H1 (cell line): ENCODE results near the gene TAGLN3.

Experiments used
- CBX8 ChIP-seq: fragments of 300-800, 300-1000 bp; sonication (generic); IDR thresholded peaks from 2 replicates; pipeline ENCODE4 v1.7.1; 2016; ENCODE audit warnings: low read depth, low read length, borderline replicate concordance
- CTCF ChIP-seq, 3 experiments: IDR thresholded peaks; 1 replicate in 2 of 3; 2 replicates in 1 of 3; pipeline versions ENCODE4 v1.5.1 to v1.6.1; 2011; ENCODE audit warnings: low read length in 3 of 3, mild to moderate bottlenecking in 3 of 3, inconsistent platforms in 2 of 3, low read depth in 1 of 3, moderate library complexity in 1 of 3; ENCODE audit not compliant: insufficient read depth in 1 of 3; ENCODE audit errors: control extremely low read depth in 1 of 3
- EZH2 ChIP-seq: fragments of 200-600 bp; sonication (generic); IDR thresholded peaks from 2 replicates; pipeline ENCODE4 v1.7.1; 2012; ENCODE audit warnings: low read depth, mild to moderate bottlenecking, moderate library complexity, low read length, inconsistent platforms; ENCODE audit not compliant: severe bottlenecking
- HDAC2 ChIP-seq, 2 experiments: fragments of 300-600 bp in 1 of 2; sonication (generic) in 1 of 2; IDR thresholded peaks; 2 replicates each; pipeline ENCODE4 v1.6.1; 2011 to 2012; ENCODE audit warnings: low read depth in 2 of 2, low read length in 2 of 2, mild to moderate bottlenecking in 2 of 2, moderate library complexity in 2 of 2, borderline replicate concordance in 1 of 2, inconsistent platforms in 1 of 2
- POLR2A ChIP-seq, 2 experiments: IDR thresholded peaks; 1 replicate in 1 of 2; 2 replicates in 1 of 2; pipeline ENCODE4 v1.6.1; 2011; ENCODE audit warnings: low read depth in 2 of 2, low read length in 2 of 2, mild to moderate bottlenecking in 2 of 2; ENCODE audit errors: control extremely low read depth in 1 of 2
- YY1 ChIP-seq: IDR thresholded peaks from 2 replicates; pipeline ENCODE4 v1.6.1; 2011; ENCODE audit warnings: low read depth, mild to moderate bottlenecking, low read length
- ZNF274 ChIP-seq: IDR thresholded peaks from 2 replicates; pipeline ENCODE4 v1.7.0; 2012; ENCODE audit warnings: low read length, borderline replicate concordance; ENCODE audit errors: extremely low read depth

- TF ChIP-seq CTCF (IDR thresholded peaks at IDR 0.05; ENCODE audit: control extremely low read depth in 1 of 3, insufficient read depth in 1 of 3, low read depth in 1 of 3, low read length in 3 of 3) (no peak), POLR2A (IDR thresholded peaks at IDR 0.05; ENCODE audit: control extremely low read depth in 1 of 2, low read depth in 2 of 2, low read length in 2 of 2) (no peak), EZH2 (no peak), ZNF274 (no peak), CBX8 (no peak), YY1 (no peak), HDAC2 (IDR thresholded peaks at IDR 0.05; ENCODE audit: borderline replicate concordance in 1 of 2, low read depth in 2 of 2, low read length in 2 of 2) (no peak)
These were observed 4.8 kb downstream of the TAGLN3 start for GRCh38 chr3:112003321-112004080.
